K562 (cell line): ENCODE results near the gene CCDC85B.
"Not testable (repeated sequence)": the region's sequence is repeated elsewhere in the genome, so short reads cannot be mapped to it uniquely, and the experiment has no call there.

Experiments
- ZFX ChIP-seq: sonication (generic); formaldehyde crosslinking; IDR thresholded peaks from 2 replicates; pipeline ENCODE4 v1.8.0; 2022; ENCODE audit warnings: mild to moderate bottlenecking, missing genetic modification reagents, moderate library complexity
- TF ChIP-seq, protein P1 (sequence below), 2 experiments: fragments of 450-650 bp; formaldehyde crosslinking in 1 of 2; IDR thresholded peaks; 2 replicates each; pipeline versions ENCODE4 v1.4.0 to v1.6.1; 2014 to 2020; ENCODE audit warnings: mild to moderate bottlenecking in 2 of 2, borderline replicate concordance in 1 of 2, low read depth in 1 of 2
- TF ChIP-seq, protein P2 (sequence below): sonication (generic); formaldehyde crosslinking; IDR thresholded peaks from 2 replicates; pipeline ENCODE4 v1.8.0; 2022; ENCODE audit warnings: mild to moderate bottlenecking, low read depth, missing genetic modification reagents

- TF ChIP-seq, protein P1, sequence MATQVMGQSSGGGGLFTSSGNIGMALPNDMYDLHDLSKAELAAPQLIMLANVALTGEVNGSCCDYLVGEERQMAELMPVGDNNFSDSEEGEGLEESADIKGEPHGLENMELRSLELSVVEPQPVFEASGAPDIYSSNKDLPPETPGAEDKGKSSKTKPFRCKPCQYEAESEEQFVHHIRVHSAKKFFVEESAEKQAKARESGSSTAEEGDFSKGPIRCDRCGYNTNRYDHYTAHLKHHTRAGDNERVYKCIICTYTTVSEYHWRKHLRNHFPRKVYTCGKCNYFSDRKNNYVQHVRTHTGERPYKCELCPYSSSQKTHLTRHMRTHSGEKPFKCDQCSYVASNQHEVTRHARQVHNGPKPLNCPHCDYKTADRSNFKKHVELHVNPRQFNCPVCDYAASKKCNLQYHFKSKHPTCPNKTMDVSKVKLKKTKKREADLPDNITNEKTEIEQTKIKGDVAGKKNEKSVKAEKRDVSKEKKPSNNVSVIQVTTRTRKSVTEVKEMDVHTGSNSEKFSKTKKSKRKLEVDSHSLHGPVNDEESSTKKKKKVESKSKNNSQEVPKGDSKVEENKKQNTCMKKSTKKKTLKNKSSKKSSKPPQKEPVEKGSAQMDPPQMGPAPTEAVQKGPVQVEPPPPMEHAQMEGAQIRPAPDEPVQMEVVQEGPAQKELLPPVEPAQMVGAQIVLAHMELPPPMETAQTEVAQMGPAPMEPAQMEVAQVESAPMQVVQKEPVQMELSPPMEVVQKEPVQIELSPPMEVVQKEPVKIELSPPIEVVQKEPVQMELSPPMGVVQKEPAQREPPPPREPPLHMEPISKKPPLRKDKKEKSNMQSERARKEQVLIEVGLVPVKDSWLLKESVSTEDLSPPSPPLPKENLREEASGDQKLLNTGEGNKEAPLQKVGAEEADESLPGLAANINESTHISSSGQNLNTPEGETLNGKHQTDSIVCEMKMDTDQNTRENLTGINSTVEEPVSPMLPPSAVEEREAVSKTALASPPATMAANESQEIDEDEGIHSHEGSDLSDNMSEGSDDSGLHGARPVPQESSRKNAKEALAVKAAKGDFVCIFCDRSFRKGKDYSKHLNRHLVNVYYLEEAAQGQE (IDR thresholded peaks at IDR 0.05; ENCODE audit: borderline replicate concordance) = not testable (repeated sequence)
- TF ChIP-seq, protein P1 (CRISPR knock-in tag; IDR thresholded peaks at IDR 0.05; ENCODE audit: low read depth) = not testable (repeated sequence)
- TF ChIP-seq, protein P2, sequence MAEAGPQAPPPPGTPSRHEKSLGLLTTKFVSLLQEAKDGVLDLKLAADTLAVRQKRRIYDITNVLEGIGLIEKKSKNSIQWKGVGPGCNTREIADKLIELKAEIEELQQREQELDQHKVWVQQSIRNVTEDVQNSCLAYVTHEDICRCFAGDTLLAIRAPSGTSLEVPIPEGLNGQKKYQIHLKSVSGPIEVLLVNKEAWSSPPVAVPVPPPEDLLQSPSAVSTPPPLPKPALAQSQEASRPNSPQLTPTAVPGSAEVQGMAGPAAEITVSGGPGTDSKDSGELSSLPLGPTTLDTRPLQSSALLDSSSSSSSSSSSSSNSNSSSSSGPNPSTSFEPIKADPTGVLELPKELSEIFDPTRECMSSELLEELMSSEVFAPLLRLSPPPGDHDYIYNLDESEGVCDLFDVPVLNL (CRISPR knock-in tag) = not testable (repeated sequence)
- TF ChIP-seq ZFX (CRISPR knock-in tag) = not testable (repeated sequence)
Observed at GRCh38 chr11:65892137-65892540, 1.7 kb downstream of the CCDC85B start.
